Measurements from ENCODE around the gene CCDC28B. TPM values are rescaled to one million over a fixed set of nuclear protein-coding genes. Genes with fewer than 3 reads are reported as not detected.
A peak's percentile ranks its signal among the peaks of the same experiment; 100 is the strongest.

CCDC28B gene
- total and polyA plus RNA-seq, 2 donors (not counting 3 experiments of a cell fraction or from before 2014, with no cell fraction given): 12.0 to 19.1 TPM

GRCh38 chr1:32249831-32250525, 49.6 kb downstream of the CCDC28B start:
- DNase-seq (ENCODE audit: low read depth, low spot score) (peak; percentile 88), FAIRE-seq (peak; percentile 98)
- peak overlapping the region; percentile 77 for H3K27ac ChIP-seq (ENCODE audit: insufficient read depth, low read depth, low read length)
- no peaks in the 10 kb centered on the region for H3K9me1 ChIP-seq (replicated peaks; ENCODE audit: control insufficient read depth, extremely low read depth, insufficient read depth, low read length)
- H3K27me3 ChIP-seq (ENCODE audit: control insufficient read depth in 2 of 2, insufficient read depth in 2 of 2, low read length in 2 of 2): no peaks in the 10 kb centered on the region
- peaks cover 47% of the 10 kb centered on the region for H3K4me1 ChIP-seq (ENCODE audit: control insufficient read depth, extremely low read depth, insufficient read depth, low read length)
- peak overlapping the region; percentile 6 for H3K4me2 ChIP-seq (ENCODE audit: insufficient read depth, low read length)
- dilution Hi-C loops (cut with MboI; ENCODE audit: extremely low pct_ligation_motif_present, low sequenced_read_pairs): no loop called here
- TF ChIP-seq GATA2 (IDR thresholded peaks at IDR 0.05; ENCODE audit: insufficient read depth, insufficient read length, low read depth, low read length) (peak; percentile 41), MYC (IDR thresholded peaks at IDR 0.05; ENCODE audit: low read depth, low read length) (peak; percentile 50), POLR2A (IDR thresholded peaks at IDR 0.05; ENCODE audit: low read depth, low read length) (peak; percentile 61), EZH2 (IDR thresholded peaks at IDR 0.05; ENCODE audit: borderline replicate concordance, low read depth, low read length, severe bottlenecking) (no peak), POLR2AphosphoS5 (IDR thresholded peaks at IDR 0.05; ENCODE audit: insufficient read depth, low read depth, low read length) (peak; percentile 81), MAX (IDR thresholded peaks at IDR 0.05; ENCODE audit: insufficient read depth, insufficient read length) (peak; percentile 64), JUN (IDR thresholded peaks at IDR 0.05; ENCODE audit: borderline replicate concordance, insufficient read depth, insufficient read length, low read depth) (peak; percentile 49), FOS (IDR thresholded peaks at IDR 0.05; ENCODE audit: borderline replicate concordance, insufficient read depth, low read length) (peak; percentile 81)
- TF ChIP-seq, protein P1, sequence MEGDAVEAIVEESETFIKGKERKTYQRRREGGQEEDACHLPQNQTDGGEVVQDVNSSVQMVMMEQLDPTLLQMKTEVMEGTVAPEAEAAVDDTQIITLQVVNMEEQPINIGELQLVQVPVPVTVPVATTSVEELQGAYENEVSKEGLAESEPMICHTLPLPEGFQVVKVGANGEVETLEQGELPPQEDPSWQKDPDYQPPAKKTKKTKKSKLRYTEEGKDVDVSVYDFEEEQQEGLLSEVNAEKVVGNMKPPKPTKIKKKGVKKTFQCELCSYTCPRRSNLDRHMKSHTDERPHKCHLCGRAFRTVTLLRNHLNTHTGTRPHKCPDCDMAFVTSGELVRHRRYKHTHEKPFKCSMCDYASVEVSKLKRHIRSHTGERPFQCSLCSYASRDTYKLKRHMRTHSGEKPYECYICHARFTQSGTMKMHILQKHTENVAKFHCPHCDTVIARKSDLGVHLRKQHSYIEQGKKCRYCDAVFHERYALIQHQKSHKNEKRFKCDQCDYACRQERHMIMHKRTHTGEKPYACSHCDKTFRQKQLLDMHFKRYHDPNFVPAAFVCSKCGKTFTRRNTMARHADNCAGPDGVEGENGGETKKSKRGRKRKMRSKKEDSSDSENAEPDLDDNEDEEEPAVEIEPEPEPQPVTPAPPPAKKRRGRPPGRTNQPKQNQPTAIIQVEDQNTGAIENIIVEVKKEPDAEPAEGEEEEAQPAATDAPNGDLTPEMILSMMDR (IDR thresholded peaks at IDR 0.05; ENCODE audit: extremely low read depth in 1 of 2, insufficient read depth in 1 of 2, low read depth in 1 of 2, low read length in 2 of 2): no peak
- no peaks in the 10 kb centered on the region for H3K36me3 ChIP-seq (ENCODE audit: control insufficient read depth in 2 of 2, extremely low read depth in 1 of 2, insufficient read depth in 2 of 2, low read length in 2 of 2)
- ChIA-PET POLR2A (interaction anchor here (0.6 to 2.0 kb wide), 5 partner anchors 9 to 86 kb away, joined by 5 to 18 read pairs (median 9); partner anchors contain the start of gene MARCKSL1), CTCF (interaction anchor here (0.7 to 6.3 kb wide), 11 partner anchors 10 to 86 kb away, joined by 3 to 73 read pairs (median 12); partner anchors contain the start of genes HDAC1 and MARCKSL1)
- H3K9ac ChIP-seq (replicated peaks; ENCODE audit: extremely low read depth, insufficient read depth, low read length): peak overlapping the region; percentile 49
- H3K79me2 ChIP-seq (ENCODE audit: control insufficient read depth, insufficient read depth, low read length): no peaks in the 10 kb centered on the region
- H3K4me3 ChIP-seq (replicated peaks in 1 of 3; ENCODE audit: insufficient read depth in 1 of 3, low read depth in 1 of 3, low read length in 3 of 3): no peak overlapping the region
- peak overlapping the region; percentile 9 for H2AFZ ChIP-seq (ENCODE audit: low read depth, low read length)
- no peaks in the 10 kb centered on the region for H4K20me1 ChIP-seq (replicated peaks; ENCODE audit: control insufficient read depth, extremely low read depth, insufficient read depth, low read length)
- no TSS peak for BruUV-seq (replicated peaks)
- H3K9me3 ChIP-seq (replicated peaks; ENCODE audit: control insufficient read depth, insufficient read depth, low read length): no peaks in the 10 kb centered on the region
- intact Hi-C loops (cut with micrococcal nuclease): loop anchor here (1.0 to 2.0 kb wide), 4 partner anchors 9 to 85 kb away; partner anchors contain the start of gene HDAC1
